ENCODE measurements around the gene ETHE1. TPM values are rescaled to one million over a fixed set of nuclear protein-coding genes. Genes with fewer than 3 reads are reported as not detected.
A peak's percentile ranks its signal among the peaks of the same experiment; 100 is the strongest.

The ETHE1 gene
- total RNA-seq, result 10 to 100 TPM; 44.3 to 76.0 (median 57.8) TPM

- Histone ChIP-seq H3K36me3 (no peaks in the 10 kb centered on the region), H3K4me3 (peak within 1 kb of the TSS; percentile 80), H3K9me3 (no peaks in the 10 kb centered on the region), H3K27me3 (no peaks in the 10 kb centered on the region), H3K27ac (peak within 1 kb of the TSS; percentile 83), H3K4me1 (peaks cover 59% of the 10 kb centered on the region)
- peak; percentile 88 to 91 for DNase-seq (ENCODE audit: low spot score in 2 of 2)
- TF ChIP-seq POLR2A (IDR thresholded peaks at IDR 0.05), result peak; percentile 33 to 53
- TF ChIP-seq POLR2AphosphoS5 (IDR thresholded peaks at IDR 0.05), result peak in 1 of 3 donors; percentile 53
- no peak for TF ChIP-seq CTCF (IDR thresholded peaks at IDR 0.05)
- 6% methylated on average over 24 of the region's 54 CpGs for WGBS
These were observed at the start of gene ETHE1 for GRCh38 chr19:43526884-43527859. TSS of gene ETHE1 (minus strand) at chr19:43527201. CDS start at chr19:43527177, 24 bp downstream.

- Histone ChIP-seq H3K27ac (peak overlapping the region; percentile 74), H3K4me3 (peak overlapping the region; percentile 88), H3K36me3 (peaks cover 9% of the 10 kb centered on the region), H3K9me3 (no peaks in the 10 kb centered on the region), H3K27me3 (no peaks in the 10 kb centered on the region), H3K4me1 (peaks cover 28% of the 10 kb centered on the region)
- DNase-seq (ENCODE audit: low spot score in 2 of 2), result no peak
- WGBS, result 53% methylated on average over 37 of the region's 37 CpGs
- TF ChIP-seq POLR2AphosphoS5 (IDR thresholded peaks at IDR 0.05) (no peak), POLR2A (IDR thresholded peaks at IDR 0.05) (no peak), EP300 (IDR thresholded peaks at IDR 0.05) (no peak), CTCF (IDR thresholded peaks at IDR 0.05) (no peak)
These were observed 49.2 kb upstream of the ETHE1 start for GRCh38 chr19:43575955-43576878.

GRCh38 chr19:43575156-43575950 is 48.4 kb upstream of the ETHE1 start, which contains the start of the genes PINLYP and XRCC1:
TSS of gene PINLYP (plus strand) at chr19:43575801. CDS start at chr19:43577192, 1,391 bp downstream.
TSS of gene XRCC1 (minus strand) at chr19:43575527. CDS start at chr19:43575458, 69 bp downstream.
- no peak for TF ChIP-seq EP300 (IDR thresholded peaks at IDR 0.05)
- peak in 1 of 2 donors; percentile 28 for TF ChIP-seq POLR2A (IDR thresholded peaks at IDR 0.05)
- DNase-seq (ENCODE audit: low spot score in 2 of 2), result peak; percentile 98
- Histone ChIP-seq H3K4me3 (peak within 1 kb of the TSS; percentile 88), H3K4me1 (peaks cover 22% of the 10 kb centered on the region), H3K36me3 (peaks cover 9% of the 10 kb centered on the region), H3K9me3 (no peaks in the 10 kb centered on the region), H3K27me3 (no peaks in the 10 kb centered on the region), H3K27ac (peak within 1 kb of the TSS; percentile 80)
- WGBS, result 0% methylated on average over 27 of the region's 51 CpGs

- no peak for TF ChIP-seq POLR2A (IDR thresholded peaks at IDR 0.05)
- no peak for TF ChIP-seq CTCF (IDR thresholded peaks at IDR 0.05)
- no peak for TF ChIP-seq POLR2AphosphoS5 (IDR thresholded peaks at IDR 0.05)
- TF ChIP-seq EP300 (IDR thresholded peaks at IDR 0.05), result no peak
- Histone ChIP-seq H3K27me3 (no peaks in the 10 kb centered on the region), H3K36me3 (peaks cover 9% of the 10 kb centered on the region), H3K27ac (peak overlapping the region; percentile 80), H3K4me1 (peaks cover 22% of the 10 kb centered on the region), H3K9me3 (no peaks in the 10 kb centered on the region), H3K4me3 (peak overlapping the region; percentile 88)
- no peak for DNase-seq (ENCODE audit: low spot score in 2 of 2)
- WGBS, result 29% methylated on average over 11 of the region's 12 CpGs
These were observed 47.6 kb upstream of the ETHE1 start for GRCh38 chr19:43574424-43575155.
